ENCODE measurements around the gene FAM229B.
"Not testable (repeated sequence)": the region's sequence is repeated elsewhere in the genome, so short reads cannot be mapped to it uniquely, and the experiment has no call there.

Gene FAM229B

GRCh38 chr6:112100561-112100960, 13.2 kb downstream of the FAM229B start:
- H3K4me3 ChIP-seq (ENCODE audit: low read length), result no peak overlapping the region
- no peak for TF ChIP-seq ZNF274 (IDR thresholded peaks at IDR 0.05; ENCODE audit: low read depth, low read length)

DNA sequence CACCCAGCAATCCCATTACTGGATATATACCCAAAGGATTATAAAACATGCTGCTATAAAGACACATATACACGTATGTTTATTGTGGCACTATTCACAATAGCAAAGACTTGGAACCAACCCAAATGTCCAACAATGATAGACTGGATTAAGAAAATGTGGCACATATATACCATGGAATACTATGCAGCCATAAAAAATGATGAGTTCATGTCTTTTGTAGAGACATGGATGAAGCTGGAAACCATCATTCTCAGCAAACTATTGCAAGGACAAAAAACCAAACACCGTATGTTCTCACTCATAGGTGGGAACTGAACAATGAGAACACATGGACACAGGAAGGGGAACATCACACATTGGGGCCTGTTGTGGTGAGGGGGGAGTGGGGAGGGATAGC, 18.6 kb downstream of the FAM229B start:
- not testable (repeated sequence) for H3K4me3 ChIP-seq (ENCODE audit: low read length)

DNA sequence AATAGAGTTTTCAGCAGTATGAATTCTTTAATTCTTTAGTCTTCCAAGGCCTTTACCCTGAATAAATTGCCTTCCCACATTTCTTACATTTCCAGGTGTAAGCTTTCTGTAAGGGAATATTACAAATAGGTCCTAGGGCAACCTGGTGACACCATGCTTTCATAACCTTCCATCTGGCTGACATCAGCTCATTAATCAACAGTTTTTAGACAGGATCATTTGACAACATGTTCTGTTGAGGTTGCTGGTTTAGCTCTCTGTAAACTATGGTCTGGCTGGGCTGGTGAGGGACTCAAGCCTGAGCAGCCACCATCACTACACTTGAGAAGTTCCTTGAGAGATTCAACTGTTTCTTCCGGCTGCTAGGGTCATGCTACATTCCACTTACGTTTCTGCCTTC, 19.2 kb downstream of the FAM229B start:
- H3K4me3 ChIP-seq (ENCODE audit: low read length), result no peak overlapping the region
- TF ChIP-seq ZNF274 (IDR thresholded peaks at IDR 0.05; ENCODE audit: low read depth, low read length), result no peak

- TF ChIP-seq ZNF274 (IDR thresholded peaks at IDR 0.05; ENCODE audit: low read depth, low read length), result no peak
- no peak overlapping the region for H3K4me3 ChIP-seq (ENCODE audit: low read length)
Observed at GRCh38 chr6:112109262-112109661, 21.9 kb downstream of the FAM229B start.

- H3K4me3 ChIP-seq (ENCODE audit: low read length), result no peak overlapping the region
- no peak for TF ChIP-seq ZNF274 (IDR thresholded peaks at IDR 0.05; ENCODE audit: low read depth, low read length)
Observed at GRCh38 chr6:112113431-112113830, 26.0 kb downstream of the FAM229B start.

GRCh38 chr6:112113918-112114317, 26.5 kb downstream of the FAM229B start:
- no peak overlapping the region for H3K4me3 ChIP-seq (ENCODE audit: low read length)
- TF ChIP-seq ZNF274 (IDR thresholded peaks at IDR 0.05; ENCODE audit: low read depth, low read length), result no peak

DNA sequence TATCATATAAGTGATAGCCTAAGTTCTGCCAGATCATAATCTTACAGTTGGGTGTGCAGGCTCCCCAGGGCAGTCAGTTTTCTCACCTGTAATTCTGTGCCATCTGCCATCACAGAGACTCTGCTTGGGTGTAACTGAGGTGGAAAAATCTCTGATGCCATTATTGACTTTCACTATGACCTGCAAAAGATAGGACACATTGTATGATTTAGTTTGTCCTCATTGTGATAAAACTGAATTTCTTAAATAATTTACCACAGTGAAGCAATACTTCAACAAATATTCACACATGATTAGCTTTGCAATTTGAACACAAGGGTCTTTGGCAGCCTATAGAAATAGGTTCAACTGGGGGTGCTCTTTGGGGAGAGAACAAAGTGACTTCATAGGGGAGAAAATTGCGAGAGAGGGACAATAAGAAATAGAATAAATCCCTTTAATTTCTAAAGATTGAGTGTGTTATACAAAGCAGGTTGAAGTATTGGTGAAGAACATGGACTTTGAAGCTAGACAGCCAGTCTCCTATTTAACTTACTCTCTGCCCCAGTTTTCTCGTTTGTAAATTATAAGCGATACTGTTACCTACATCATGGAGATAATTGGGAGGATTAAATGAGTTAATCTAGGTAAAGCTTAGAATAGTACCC, 27.3 kb downstream of the FAM229B start:
- TF ChIP-seq ZNF274 (IDR thresholded peaks at IDR 0.05; ENCODE audit: low read depth, low read length), result no peak
- H3K4me3 ChIP-seq (ENCODE audit: low read length), result no peak overlapping the region

GRCh38 chr6:112116221-112116620, 28.8 kb downstream of the FAM229B start:
- TF ChIP-seq ZNF274 (IDR thresholded peaks at IDR 0.05; ENCODE audit: low read depth, low read length), result no peak
- H3K4me3 ChIP-seq (ENCODE audit: low read length), result no peak overlapping the region

DNA sequence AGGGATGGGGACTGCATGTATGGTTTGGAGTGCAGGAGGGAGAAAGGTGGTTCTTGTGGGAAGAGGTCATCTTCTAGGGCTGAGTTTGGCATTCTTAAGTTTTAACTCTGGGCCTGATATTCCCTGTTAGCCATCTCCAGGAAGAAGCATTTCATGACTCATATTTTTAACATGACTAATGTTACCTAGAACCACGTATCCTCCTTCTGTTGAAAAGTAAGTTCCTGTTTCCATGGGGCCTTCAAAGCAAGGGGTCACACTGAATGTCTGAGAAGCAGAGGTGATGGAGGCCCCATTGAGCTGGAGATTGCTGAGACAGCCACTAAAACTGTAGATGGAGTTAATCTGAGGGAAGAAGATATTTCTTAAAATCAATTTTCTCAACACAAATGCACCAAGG, 30.2 kb downstream of the FAM229B start:
- H3K4me3 ChIP-seq (ENCODE audit: low read length), result no peak overlapping the region
- TF ChIP-seq ZNF274 (IDR thresholded peaks at IDR 0.05; ENCODE audit: low read depth, low read length), result no peak

DNA sequence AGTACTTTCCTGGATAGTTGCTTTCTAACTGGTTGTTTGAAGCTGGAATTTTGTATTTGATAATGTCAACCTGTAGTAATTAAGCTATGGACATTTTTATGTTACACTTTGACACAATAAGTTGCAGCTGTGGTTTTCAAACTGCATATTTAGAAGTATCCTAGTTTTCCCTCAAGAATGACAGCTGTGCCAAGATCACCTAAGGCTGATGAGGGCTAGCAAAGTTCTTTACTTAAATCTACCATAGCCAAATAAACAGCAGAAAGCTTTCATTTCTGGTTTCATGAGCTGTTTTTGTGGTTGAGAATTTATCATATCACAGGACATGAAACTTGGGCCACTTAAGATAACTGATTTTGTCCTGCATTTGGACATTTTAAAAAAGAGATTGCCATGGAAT, 30.6 kb downstream of the FAM229B start:
- no peak for TF ChIP-seq ZNF274 (IDR thresholded peaks at IDR 0.05; ENCODE audit: low read depth, low read length)

DNA sequence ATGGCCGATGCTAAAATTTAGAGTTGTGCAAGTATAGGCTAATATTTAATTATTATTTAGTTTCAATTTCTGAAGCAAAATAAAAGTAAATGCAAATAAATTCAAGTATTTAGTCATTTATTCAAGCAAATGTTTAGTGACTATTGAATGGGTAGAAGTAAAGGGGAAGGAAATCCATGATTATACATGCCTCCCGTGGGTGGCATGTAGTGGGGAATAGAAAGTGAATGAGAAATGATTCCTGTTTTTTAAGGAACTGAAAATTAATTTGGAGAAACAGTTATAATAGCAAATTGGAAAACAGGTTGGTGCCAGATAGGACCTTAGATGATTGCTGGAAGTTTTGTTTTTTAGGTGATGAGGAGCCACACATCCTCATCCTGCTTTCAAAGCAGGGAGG, 35.4 kb downstream of the FAM229B start:
- no peak overlapping the region for H3K4me3 ChIP-seq (ENCODE audit: low read length)

More for the DNA sequence above, 30.6 kb downstream of the FAM229B start:
- H3K4me3 ChIP-seq (ENCODE audit: low read length), result no peak overlapping the region

DNA sequence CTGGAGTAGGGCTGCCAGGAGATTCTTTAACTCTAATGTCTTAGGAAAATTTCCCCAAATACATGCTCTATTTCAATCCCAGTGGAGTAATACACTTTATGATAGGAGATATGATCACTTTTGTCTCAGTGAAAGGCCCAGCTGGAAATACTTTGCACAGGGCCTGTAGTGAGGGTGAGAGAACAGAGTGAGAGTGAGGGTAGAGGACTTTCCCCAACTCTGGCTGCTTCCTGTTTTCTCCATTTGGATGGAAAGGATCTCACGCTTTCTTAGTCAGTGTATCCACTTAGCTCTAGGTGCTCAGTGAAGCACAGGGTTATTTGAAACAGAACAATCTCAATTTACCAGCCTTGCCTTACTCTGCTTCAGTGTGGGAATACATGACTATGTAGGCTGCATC, 36.6 kb downstream of the FAM229B start:
- no peak for TF ChIP-seq ZNF274 (IDR thresholded peaks at IDR 0.05; ENCODE audit: low read depth, low read length)
- H3K4me3 ChIP-seq (ENCODE audit: low read length), result no peak overlapping the region

More for the DNA sequence above, 35.4 kb downstream of the FAM229B start:
- no peak for TF ChIP-seq ZNF274 (IDR thresholded peaks at IDR 0.05; ENCODE audit: low read depth, low read length)

GRCh38 chr6:112128208-112128607, 40.8 kb downstream of the FAM229B start:
- TF ChIP-seq ZNF274 (IDR thresholded peaks at IDR 0.05; ENCODE audit: low read depth, low read length), result no peak
- H3K4me3 ChIP-seq (ENCODE audit: low read length), result no peak overlapping the region

DNA sequence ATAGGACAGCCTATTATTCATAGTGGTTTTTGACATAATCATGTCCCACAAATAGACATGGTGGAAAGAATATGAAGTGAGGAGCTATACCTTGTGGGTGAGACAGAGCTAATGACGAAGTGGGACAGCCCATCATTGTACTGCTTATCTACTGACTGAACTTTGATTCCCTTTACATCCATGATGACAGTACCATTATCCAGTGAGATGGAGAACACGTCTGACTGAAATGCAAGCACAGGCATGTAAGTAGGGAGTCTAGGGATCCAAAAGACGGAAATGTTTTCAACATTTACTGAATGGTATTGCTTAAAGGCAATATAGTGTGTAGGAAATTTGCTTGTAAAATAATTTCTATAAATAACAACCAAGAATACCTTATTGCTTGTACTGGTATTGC, 43.5 kb downstream of the FAM229B start:
- TF ChIP-seq ZNF274 (IDR thresholded peaks at IDR 0.05; ENCODE audit: low read depth, low read length), result no peak
- H3K4me3 ChIP-seq (ENCODE audit: low read length), result no peak overlapping the region

DNA sequence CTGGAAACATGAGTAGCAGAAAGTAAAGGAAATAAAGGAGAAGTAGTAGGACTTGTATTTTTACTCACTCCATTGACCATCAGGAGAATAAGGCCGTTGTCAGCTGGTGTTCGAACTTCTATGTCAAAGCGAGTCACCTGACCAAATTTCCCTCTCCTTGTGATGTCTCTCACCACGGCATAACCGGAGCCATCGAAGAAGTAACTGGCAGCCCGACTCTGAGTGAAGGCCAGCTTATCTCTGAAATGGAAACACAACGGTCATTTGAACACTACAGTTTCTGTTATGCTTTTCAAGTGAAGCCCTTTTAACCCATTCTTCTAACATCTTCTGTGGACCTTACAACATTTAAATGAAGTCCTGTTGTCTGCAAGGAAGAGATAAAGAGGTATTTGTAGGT, 51.7 kb downstream of the FAM229B start:
- TF ChIP-seq ZNF274 (IDR thresholded peaks at IDR 0.05; ENCODE audit: low read depth, low read length), result no peak

GRCh38 chr6:112141707-112142106, 54.3 kb downstream of the FAM229B start:
- no peak overlapping the region for H3K4me3 ChIP-seq (ENCODE audit: low read length)
- TF ChIP-seq ZNF274 (IDR thresholded peaks at IDR 0.05; ENCODE audit: low read depth, low read length), result no peak

More for the DNA sequence above, 51.7 kb downstream of the FAM229B start:
- H3K4me3 ChIP-seq (ENCODE audit: low read length), result no peak overlapping the region
